HTERT RPE-1 (cell line): ENCODE results near the gene ARHGEF39.

Experiments
- in situ Hi-C: fragments of 300-500 bp; cut with MboI; formaldehyde crosslinking; loops from 4 replicates; pipeline ENCODE4 v1.14.3; 2020; ENCODE audit warnings: low sequenced_read_pairs

The ARHGEF39 gene

DNA sequence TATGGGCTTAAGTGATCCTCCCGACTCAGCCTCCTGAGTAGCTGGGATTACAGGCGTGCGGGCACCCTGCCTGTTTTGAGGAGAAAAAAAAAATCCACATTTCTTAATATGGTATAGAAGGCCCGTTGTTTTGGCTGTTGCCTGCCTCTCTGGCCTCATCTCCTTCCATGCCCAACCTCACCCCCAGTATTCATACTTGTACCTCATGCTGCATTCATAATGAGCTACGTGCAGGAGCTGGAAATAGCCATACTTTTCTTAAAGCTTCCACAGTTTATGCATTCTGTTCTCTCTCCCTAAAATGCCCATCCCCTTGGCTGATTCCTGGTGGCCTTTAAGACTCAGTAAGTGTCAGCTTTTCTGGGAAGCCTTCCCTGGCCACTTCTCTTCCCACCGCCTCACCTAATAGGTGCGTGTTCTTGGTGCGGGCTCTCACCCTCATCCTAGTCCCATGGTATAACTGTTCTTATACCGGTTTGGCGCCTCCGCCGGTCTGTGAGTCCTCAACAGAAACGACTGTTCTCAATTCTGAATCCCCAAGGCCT is 26.8 kb upstream of the ARHGEF39 start:
- in situ Hi-C loops, result no loop called here

DNA sequence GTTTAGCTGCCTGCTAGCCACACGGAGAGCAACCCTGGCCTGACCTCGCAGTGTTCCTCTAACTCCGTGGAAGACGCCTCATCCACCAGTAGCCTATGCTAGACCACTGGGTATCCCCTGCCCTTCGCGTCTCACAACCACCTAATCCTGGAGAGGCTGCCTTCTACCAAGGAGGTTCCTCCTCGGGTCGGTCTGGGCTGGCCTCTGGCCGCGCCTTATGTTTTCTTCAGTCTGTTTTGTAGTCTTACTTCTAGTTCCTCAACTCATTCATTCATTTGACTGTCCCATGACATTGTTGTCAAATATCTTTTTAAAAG is 26.3 kb upstream of the ARHGEF39 start:
- in situ Hi-C loops, result no loop called here

DNA sequence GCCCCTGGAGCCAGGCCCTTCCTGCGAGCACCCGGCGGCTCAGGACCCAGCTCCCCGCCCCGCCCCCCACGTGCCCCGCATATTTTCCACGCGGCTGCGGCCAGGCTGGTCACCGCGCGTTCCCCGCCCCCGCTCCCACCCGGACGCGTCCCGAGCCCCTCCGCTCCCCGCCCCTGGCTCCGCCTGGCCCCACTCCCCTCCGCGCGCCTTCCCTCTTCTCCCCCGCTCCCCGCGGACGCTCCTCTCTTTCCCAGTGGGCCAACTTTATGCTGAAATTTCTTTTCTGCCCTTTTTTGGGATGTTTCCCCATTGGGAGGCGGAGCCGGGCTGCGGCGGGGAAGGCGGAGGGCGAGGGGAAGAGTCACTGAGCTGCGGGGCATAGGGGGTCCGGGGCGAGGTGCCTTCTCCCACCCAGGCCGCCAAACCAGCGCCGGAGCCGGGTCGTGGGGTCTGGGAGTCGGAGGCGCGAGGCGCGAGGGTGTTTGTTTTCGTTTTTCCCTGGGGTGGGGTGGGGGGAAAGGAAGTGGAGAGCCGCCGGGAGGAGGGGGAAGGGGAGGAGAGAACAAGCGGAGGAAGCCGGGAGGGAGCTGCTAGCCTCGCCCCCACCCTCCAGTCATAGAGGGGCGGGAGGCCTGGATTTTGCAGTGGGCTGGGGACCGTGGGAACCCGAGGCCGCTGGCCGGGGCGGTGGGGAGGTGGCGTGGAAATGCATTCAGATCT is 25.8 kb upstream of the ARHGEF39 start:
- in situ Hi-C loops, result no loop called here

DNA sequence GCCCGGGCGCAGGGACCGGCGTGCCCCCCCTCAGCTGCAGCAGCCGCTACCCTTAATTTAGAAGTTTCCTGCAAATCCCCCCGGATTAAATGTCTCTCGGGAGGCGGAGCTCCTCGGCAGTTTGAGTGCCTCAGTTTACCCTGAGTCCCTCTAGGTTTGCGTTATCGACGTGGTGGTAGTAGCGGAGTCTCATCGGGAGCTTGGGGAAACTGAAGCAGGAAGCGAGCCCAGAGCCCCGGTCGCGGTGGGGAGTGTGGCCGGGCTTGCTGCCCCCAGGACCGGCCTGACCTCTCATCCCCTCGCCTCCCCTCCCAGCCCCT is 25.3 kb upstream of the ARHGEF39 start:
- in situ Hi-C loops, result no loop called here

DNA sequence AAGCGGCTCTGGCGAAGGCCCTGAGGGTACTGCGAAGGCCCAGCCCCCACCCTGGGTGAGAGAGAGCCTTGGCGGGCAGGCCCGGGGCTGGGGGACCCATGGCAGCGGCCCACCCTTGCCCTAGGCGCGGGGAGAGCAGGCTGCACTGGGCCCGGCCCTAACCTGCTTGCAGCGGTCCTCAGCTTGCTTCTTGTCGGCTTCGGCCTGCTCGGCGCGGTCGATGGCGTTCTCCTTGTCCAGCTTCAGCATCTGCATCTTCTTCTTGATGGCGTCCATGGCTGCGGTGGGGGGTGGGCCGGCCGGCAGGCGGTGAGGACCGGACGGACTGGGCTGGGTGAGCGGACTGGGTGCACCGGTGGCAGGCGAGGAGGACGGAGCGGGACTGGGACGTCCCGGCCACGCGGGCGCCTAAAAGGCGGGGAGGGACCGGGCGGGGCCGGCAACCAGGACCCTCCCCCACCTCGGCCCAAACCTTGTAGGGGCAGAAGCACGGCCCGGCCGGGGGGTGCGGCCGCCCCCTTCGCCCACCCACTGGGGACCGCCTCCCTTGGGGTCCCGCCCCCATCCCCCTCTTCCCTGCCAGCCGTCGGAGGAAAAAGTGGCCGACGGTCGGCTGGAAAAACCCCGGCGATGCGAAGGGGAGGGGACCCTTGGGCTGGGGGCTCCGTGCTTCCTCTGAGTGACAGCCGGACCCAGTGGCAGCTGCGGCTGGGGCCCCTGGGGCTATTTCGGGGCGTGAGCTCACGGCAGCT is 24.7 kb upstream of the ARHGEF39 start, which contains the start of gene TPM2:
TSS of gene TPM2 (minus strand) at position 384 of the 752 bp plus-strand sequence. CDS start at position 276, 108 bp downstream.
- in situ Hi-C loops, result no loop called here

GRCh38 chr9:35688558-35689541 is 23.9 kb upstream of the ARHGEF39 start:
- in situ Hi-C loops, result no loop called here

- in situ Hi-C loops, result no loop called here
Observed at GRCh38 chr9:35687972-35688557, 23.1 kb upstream of the ARHGEF39 start.

GRCh38 chr9:35687306-35687705 is 22.3 kb upstream of the ARHGEF39 start:
- in situ Hi-C loops, result no loop called here

DNA sequence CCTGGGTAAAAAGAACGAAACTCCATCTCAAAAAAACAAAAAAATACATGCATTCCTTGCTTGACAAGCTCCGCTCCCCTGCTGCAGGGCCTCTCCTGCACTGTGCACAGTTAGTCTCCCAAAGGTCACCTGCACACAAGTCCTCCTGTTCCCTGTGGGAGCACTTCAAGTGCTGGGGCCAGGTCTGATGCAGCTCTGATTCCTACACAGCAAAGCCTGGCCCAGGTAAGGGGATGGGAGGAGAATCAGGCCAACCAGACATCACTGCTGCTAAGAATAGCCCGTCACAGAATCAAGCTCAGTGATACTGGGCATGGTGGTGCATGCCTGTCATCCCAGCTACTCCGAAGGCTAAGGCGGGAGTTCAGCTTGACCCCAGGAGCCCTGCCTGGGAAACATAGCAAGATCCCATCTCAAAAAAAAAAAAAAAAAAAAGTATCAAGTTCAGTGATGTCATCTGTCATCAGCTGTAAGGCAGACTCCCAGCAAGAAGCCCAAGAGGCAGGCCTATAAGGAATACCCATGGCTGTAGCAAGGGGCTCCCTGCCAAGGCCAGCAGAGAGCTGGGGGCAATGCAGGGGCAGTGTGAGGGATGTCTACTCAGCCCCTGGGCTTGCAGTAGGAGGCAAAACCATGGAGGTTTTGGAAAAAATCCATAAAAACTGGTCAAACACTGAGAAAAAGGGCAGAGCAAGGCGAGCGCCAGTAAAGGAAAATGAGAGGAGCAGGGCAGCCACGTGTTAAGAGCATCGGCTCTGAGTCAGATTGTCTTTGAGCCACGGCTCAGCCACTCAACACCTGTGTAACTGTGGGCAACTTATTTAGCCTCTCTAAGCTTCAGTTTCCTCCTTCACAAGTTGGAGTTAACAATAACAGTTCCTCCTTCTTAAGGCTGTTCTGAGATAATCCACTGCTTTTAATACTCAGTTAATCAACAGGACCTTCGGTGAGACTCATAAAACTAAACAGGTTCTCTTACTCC is 21.5 kb upstream of the ARHGEF39 start:
- in situ Hi-C loops, result no loop called here

- in situ Hi-C loops, result no loop called here
Observed at GRCh38 chr9:35685506-35685905, 20.5 kb upstream of the ARHGEF39 start.

GRCh38 chr9:35684921-35685320 is 19.9 kb upstream of the ARHGEF39 start:
- in situ Hi-C loops, result no loop called here

DNA sequence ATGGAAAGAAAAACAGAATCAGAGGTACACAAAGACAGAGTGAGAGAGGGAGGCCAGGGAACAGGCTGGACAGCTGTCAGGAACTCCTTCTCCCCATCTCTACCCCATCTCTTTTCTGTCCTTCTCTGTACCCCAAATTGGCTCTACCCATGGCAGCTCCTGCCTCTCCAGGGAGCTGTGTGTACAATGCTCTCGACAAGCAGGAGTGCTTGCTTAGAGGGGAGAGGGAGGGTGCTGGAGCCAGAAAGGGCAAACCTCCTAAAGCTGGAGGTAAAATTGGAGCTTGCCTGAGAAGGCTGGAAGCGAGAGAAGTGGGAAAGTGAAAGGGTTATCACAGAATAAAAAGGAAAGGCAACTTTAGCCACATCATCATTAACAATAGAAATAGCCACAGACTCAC is 18.3 kb upstream of the ARHGEF39 start:
- in situ Hi-C loops, result no loop called here

GRCh38 chr9:35682520-35683315 is 17.7 kb upstream of the ARHGEF39 start:
- in situ Hi-C loops, result no loop called here

DNA sequence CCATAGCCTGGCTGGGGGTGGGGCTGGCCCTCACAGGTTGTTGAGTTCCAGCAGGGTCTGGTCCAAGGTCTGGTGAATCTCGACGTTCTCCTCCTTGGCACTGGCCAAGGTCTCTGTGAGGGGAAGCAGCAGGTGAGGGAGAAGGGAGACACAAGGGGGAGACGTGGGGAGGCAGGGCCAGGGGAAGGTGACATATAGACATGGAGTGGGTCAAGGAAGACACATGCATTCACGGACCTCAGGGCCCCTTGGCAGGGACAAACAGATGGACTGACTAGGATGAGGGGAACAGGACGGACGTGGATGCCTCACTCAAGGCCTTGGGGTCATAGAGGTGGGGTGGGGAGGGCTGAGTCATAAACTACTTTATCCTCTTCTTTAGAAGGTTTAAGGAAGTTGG is 17.1 kb upstream of the ARHGEF39 start:
- in situ Hi-C loops, result no loop called here

DNA sequence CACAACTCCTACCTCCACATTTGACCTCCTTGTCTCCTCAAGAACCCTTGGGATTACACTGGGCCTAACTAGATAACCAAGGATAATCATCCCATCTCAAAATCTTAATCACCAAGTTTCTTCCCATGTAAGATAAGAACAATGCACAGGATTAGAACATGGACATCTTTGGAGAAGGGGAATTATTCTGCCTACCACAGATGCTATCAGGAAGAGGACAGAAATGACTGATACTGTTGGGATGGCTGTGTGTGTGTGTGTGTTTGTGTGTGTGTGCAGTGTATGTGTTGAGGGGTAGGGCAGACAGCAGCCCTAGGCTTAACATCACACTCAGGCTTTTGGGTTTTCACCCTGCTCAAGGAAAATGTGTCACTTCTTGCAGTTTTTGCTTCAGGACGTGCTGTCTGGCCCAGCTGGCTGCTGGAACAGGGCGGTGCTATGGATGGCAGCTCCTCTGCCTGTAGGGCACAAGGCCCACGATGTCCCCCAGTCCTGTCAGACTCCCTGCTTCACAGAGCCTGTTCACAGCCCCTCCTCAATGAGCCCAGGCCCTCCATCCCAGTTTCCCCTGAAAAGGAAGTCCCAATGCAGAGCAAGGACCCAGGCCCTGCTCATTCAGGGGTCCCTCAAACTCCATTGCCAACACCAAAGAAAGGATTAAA is 16.5 kb upstream of the ARHGEF39 start:
- in situ Hi-C loops, result no loop called here

GRCh38 chr9:35680331-35681105 is 15.5 kb upstream of the ARHGEF39 start:
- in situ Hi-C loops, result no loop called here

GRCh38 chr9:35679766-35680330 is 14.9 kb upstream of the ARHGEF39 start:
- in situ Hi-C loops, result no loop called here
